Stomach smooth muscle (tissue), 2 donors: ENCODE data around the gene ALDOB.
A peak's percentile ranks its signal among the peaks of the same experiment; 100 is the strongest.

Experiments
- H3K27ac ChIP-seq: one replicate; pipeline ENCODE4 v1.7.0; 2013; ENCODE audit warnings: mild to moderate bottlenecking, low read length, inconsistent platforms
- H3K27me3 ChIP-seq, 2 donors: one replicate each; pipeline ENCODE4 v1.7.0; 2013; ENCODE audit warnings: low read length in 2 of 2; ENCODE audit not compliant: insufficient read depth in 2 of 2, control insufficient read depth in 1 of 2
- H3K36me3 ChIP-seq, 2 donors: one replicate each; pipeline ENCODE4 v1.7.0; 2013; ENCODE audit warnings: low read length in 2 of 2; ENCODE audit not compliant: control insufficient read depth in 2 of 2, insufficient read depth in 2 of 2
- H3K4me1 ChIP-seq: one replicate; pipeline ENCODE4 v1.7.0; 2013; ENCODE audit warnings: low read length; ENCODE audit not compliant: control insufficient read depth, insufficient read depth
- H3K4me3 ChIP-seq, 2 donors: one replicate each; pipeline ENCODE4 v1.7.0; 2013; ENCODE audit warnings: low read length in 2 of 2
- H3K9ac ChIP-seq, 2 donors: one replicate each; pipeline ENCODE4 v1.7.0; 2013; ENCODE audit warnings: low read length in 2 of 2, mild to moderate bottlenecking in 1 of 2
- H3K9me3 ChIP-seq, 2 donors: one replicate each; pipeline ENCODE4 v1.7.0; 2013; ENCODE audit warnings: low read length in 2 of 2; ENCODE audit not compliant: control insufficient read depth in 2 of 2
- donor health status: healthy.
- donor health status: Pancreatic carcinoma.

Gene ALDOB

DNA sequence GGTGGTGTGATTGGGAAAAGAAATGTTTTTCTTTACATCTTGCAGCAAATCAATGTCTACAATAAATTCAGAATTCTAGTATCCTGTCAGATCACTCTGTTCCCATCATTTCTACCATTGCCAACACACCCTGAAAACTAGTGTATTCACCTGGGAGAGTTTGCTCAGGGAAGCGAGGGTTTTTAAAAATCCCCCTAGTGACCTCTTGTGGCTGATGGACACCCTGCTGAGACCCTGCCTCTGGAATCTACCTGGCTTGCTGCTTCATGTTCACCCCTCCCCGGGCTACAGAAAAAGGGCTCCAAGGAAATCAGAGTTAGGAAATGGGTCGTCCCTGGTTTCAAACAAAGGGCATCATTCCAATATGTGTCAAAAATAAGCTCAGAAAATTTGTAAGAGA is 21.4 kb upstream of the ALDOB start:
- H3K27ac ChIP-seq: no peak overlapping the region
- H3K4me3 ChIP-seq: no peak overlapping the region
- H3K36me3 ChIP-seq: no peaks in the 10 kb centered on the region
- H3K27me3 ChIP-seq: no peaks in the 10 kb centered on the region
- H3K4me1 ChIP-seq: no peaks in the 10 kb centered on the region
- H3K9ac ChIP-seq: no peak overlapping the region
- no peaks in the 10 kb centered on the region for H3K9me3 ChIP-seq

- no peak overlapping the region for H3K27ac ChIP-seq
Observed at GRCh38 chr9:101455656-101456240, 20.2 kb upstream of the ALDOB start.

DNA sequence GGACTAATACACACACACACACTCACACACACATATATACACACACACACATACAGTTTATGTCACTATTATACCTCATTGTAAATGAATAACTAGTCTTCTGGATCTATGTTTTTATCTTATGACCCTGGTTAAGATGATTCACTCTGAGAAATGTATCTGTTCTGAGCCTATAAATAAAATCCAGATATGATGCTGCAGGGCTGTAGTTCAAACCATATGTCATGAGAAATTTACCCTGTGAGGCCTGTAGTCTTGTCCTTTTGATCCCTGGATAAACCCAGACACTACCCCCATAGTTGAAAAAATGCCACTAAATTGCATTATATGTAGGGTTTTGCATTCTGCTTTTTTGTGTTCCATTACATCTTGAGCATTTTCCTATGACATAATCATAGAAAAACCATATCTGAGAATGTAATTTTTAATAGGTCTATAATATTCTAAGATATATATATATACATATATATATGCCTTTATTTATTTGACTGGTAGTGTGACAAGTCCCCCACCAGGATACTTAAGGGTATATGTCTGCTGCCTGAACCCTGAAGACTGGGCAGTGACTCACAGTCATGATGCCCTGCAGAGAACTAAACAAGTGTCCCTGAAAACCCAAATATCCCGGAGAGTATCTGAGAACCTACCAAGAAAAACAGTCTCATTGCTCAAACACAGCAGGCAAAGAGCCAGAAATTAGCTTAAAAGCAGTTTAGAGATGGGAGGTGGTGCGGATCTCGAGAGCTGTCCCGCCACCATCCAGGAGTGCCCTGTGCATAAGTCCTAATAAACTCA is 18.4 kb upstream of the ALDOB start:
- Histone ChIP-seq H3K4me3 (no peak overlapping the region), H3K27ac (no peak overlapping the region), H3K36me3 (no peaks in the 10 kb centered on the region), H3K9ac (no peak overlapping the region), H3K27me3 (no peaks in the 10 kb centered on the region), H3K4me1 (peaks cover 3% of the 10 kb centered on the region), H3K9me3 (no peaks in the 10 kb centered on the region)

More at GRCh38 chr9:101455656-101456240, 20.2 kb upstream of the ALDOB start:
- Histone ChIP-seq H3K4me1 (no peaks in the 10 kb centered on the region), H3K9ac (no peak overlapping the region), H3K9me3 (no peaks in the 10 kb centered on the region), H3K36me3 (no peaks in the 10 kb centered on the region), H3K4me3 (no peak overlapping the region), H3K27me3 (no peaks in the 10 kb centered on the region)

GRCh38 chr9:101451498-101451897 is 15.9 kb upstream of the ALDOB start:
- peaks cover 3% of the 10 kb centered on the region for H3K4me1 ChIP-seq
- H3K27ac ChIP-seq: no peak overlapping the region
- no peaks in the 10 kb centered on the region for H3K9me3 ChIP-seq
- H3K9ac ChIP-seq: no peak overlapping the region
- no peak overlapping the region for H3K4me3 ChIP-seq
- no peaks in the 10 kb centered on the region for H3K27me3 ChIP-seq
- H3K36me3 ChIP-seq: no peaks in the 10 kb centered on the region

GRCh38 chr9:101450931-101451330 is 15.4 kb upstream of the ALDOB start:
- Histone ChIP-seq H3K36me3 (no peaks in the 10 kb centered on the region), H3K4me1 (peaks cover 3% of the 10 kb centered on the region), H3K9ac (no peak overlapping the region), H3K27me3 (no peaks in the 10 kb centered on the region), H3K27ac (no peak overlapping the region), H3K4me3 (no peak overlapping the region), H3K9me3 (no peaks in the 10 kb centered on the region)

DNA sequence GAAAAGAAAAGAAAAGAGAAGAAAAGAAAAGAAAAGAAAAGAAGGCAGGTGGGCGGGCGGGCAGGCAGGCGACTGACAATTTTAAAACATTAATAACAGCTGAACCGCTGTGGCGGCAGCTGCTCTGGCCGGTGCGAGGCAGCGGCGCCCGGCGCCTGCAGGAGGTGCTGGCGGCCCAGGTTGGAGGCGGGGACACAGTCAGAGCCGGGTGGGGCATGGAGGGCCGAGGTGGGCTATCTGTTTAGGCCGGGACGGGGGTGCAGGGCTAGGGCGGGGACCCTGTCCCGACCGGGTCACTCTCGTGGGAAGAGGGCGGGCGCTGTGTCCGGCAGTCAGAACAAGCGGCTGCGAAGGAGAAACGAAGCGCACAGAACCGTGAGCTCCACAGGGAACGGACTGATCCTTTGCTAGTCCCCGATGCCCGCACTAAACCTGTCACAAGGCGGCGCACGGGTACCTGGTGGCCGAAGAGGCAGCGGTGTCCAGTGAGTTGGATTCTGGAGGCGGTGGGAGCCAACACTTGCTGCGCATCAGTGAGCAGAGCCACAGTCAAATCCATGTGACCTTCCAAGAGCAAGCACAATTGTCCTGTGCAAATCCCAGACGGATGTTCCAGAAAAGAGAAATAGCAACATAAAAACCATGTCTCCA is 13.6 kb upstream of the ALDOB start:
- Histone ChIP-seq H3K9me3 (no peaks in the 10 kb centered on the region), H3K4me3 (peak overlapping the region; percentile 70 to 76), H3K4me1 (peaks cover 3% of the 10 kb centered on the region), H3K9ac (no peak overlapping the region), H3K36me3 (no peaks in the 10 kb centered on the region), H3K27ac (no peak overlapping the region), H3K27me3 (peaks cover 3 to 4% of the 10 kb centered on the region in 2 donors)

DNA sequence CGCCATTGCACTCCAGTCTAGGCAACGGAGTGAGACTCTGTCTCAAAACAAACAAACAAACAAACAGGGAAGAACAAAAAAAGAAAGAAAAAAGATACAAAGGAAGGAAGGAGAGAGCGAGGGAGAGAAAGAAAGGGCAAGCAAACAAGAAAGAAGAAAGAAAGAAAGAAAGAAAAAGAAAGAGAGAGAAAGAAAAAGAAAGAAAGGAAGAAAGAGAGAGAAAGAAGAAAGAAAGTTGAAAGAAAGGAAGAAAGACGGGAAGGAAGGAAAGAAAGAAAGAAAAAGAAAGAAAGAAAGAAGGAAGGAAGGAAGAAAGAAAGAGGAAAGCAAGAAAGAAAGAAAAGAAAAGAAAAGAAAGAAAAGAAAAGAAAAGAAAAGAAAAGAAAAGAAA is 13.1 kb upstream of the ALDOB start:
- peaks cover 3% of the 10 kb centered on the region for H3K4me1 ChIP-seq
- peaks cover 3 to 4% of the 10 kb centered on the region in 2 donors for H3K27me3 ChIP-seq
- peak overlapping the region in 1 of 2 donors; percentile 76 for H3K4me3 ChIP-seq
- no peak overlapping the region for H3K27ac ChIP-seq
- H3K9me3 ChIP-seq: no peaks in the 10 kb centered on the region
- H3K36me3 ChIP-seq: no peaks in the 10 kb centered on the region
- H3K9ac ChIP-seq: no peak overlapping the region

DNA sequence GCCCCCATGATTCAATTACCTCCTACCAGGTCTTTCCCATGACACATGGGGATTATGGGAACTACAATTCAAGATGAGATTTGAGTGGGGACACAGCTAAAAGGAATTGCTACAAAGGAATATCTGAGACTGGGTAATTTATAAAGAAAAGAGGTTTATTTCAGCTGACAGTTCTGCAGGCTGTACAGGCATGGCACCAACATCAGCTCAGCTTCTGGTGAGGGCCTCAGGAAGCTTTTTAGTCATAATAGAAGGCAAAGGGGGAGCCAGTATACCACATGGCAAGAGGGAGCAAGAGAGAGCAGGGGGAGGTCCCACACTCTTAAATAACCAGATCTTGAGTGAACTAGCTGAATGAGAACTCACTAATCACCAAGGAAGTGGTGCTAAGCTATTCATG is 11.2 kb upstream of the ALDOB start:
- no peak overlapping the region for H3K27ac ChIP-seq
- H3K9ac ChIP-seq: no peak overlapping the region
- no peaks in the 10 kb centered on the region for H3K9me3 ChIP-seq
- H3K36me3 ChIP-seq: no peaks in the 10 kb centered on the region
- H3K4me3 ChIP-seq: no peak overlapping the region
- peaks cover 3% of the 10 kb centered on the region for H3K4me1 ChIP-seq
- peaks cover 4 to 7% of the 10 kb centered on the region in 2 donors for H3K27me3 ChIP-seq

GRCh38 chr9:101445353-101446029 is 9.9 kb upstream of the ALDOB start:
- H3K4me1 ChIP-seq: peaks cover 3% of the 10 kb centered on the region
- no peaks in the 10 kb centered on the region for H3K36me3 ChIP-seq
- H3K9me3 ChIP-seq: no peaks in the 10 kb centered on the region
- no peak overlapping the region for H3K4me3 ChIP-seq
- H3K27ac ChIP-seq: no peak overlapping the region
- H3K9ac ChIP-seq: no peak overlapping the region
- H3K27me3 ChIP-seq: peaks cover 4 to 7% of the 10 kb centered on the region in 2 donors

DNA sequence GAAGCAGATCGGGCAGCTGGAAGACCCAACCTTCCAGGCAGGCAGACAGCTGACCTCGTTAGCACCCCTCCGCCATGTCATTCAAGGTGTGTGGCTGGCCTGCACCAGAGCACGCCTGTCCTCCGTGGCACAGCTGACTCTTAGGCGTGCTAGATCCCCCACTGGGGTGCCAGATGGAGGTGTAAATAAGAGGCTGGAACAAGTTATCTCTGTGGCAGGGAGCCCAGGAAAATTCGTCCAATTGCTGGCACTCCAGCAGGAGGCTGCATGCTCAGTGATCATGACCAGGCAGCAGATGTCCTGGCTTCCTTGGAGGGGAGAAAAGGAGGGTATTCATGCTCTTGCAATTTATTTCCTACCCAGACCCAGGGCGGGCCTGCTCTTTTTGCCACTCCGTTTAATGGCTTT is 7.8 kb upstream of the ALDOB start:
- Histone ChIP-seq H3K4me3 (no peak overlapping the region), H3K4me1 (no peaks in the 10 kb centered on the region), H3K9me3 (no peaks in the 10 kb centered on the region), H3K36me3 (no peaks in the 10 kb centered on the region), H3K9ac (no peak overlapping the region), H3K27me3 (peaks cover 4 to 7% of the 10 kb centered on the region in 2 donors), H3K27ac (no peak overlapping the region)
